HTR-8/SVneo (cell line): ENCODE results near the gene CALY.
"Not testable (repeated sequence)": the region's sequence is repeated elsewhere in the genome, so short reads cannot be mapped to it uniquely, and the experiment has no call there.

Experiments
- DNase-seq: peaks from one replicate; pipeline ENCODE4 v3.0.0; 2011; ENCODE audit warnings: low spot score, mixed read lengths; ENCODE audit not compliant: insufficient read length
- FAIRE-seq: peaks from 2 replicates; lab custom pipeline; 2011; peaks lifted over from hg19 to GRCh38; lab: Jason Lieb, UNC

The CALY gene, protein sequence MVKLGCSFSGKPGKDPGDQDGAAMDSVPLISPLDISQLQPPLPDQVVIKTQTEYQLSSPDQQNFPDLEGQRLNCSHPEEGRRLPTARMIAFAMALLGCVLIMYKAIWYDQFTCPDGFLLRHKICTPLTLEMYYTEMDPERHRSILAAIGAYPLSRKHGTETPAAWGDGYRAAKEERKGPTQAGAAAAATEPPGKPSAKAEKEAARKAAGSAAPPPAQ

DNA sequence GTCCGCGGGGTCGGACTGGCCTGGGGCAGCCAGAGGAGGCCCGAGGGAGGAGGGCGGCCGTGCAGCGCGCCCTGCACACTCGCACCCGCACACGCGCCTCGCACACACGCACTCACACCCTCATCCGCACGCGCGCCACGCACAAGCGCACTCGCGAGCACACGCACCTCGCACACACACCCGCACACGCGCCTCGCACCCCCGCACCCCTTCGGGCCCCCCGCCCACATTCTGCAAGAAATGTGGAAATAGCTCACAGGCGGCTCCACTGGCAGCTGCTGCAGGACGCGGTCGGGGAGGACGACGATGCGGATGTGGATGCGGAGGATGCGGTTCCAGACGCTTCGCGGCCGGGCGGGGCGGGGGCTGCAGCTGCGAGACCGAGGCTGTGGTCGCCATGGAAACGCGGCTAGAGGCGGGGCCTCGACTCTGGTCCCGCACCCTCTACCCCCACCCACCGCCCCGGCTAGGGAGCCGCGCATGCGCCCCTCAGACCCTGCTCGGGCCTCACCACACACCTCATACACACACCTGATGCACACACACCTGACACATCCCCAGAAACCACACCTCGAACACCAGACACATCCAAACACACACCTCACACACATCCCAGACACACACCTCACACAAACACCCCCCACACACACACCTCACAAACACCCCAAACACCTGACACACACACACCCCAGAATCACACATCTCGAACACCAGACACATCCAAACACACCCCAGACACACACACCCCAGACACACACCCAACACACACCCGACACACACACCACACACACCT is at the start of gene CALY:
Gene CALY (minus strand): TSS at position 320 of the 793 bp plus-strand sequence. CDS start 7,907 bp downstream, outside the sequence.
- no peak for DNase-seq
- no peak for FAIRE-seq

DNA sequence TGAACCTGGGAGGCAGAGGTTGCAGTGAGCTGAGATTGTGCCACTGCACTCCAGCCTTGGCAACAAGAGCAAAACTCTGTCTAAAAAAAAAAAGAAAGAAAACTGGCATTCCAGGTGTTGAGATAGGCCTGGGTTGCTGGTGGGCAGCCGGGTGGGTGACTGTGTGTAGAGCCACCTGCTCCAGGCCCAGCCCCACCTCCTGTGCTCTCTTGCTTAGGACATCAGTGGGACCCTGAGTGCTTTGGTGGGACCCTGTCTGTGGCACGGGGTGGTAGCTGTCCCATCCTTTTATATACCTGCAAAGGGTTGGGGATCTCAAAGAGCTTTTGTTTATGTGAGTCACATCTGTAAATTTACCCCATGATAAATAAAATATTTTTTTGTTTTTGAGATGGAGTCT is 48.5 kb upstream of the CALY start:
- DNase-seq (no peak), FAIRE-seq (no peak)

DNA sequence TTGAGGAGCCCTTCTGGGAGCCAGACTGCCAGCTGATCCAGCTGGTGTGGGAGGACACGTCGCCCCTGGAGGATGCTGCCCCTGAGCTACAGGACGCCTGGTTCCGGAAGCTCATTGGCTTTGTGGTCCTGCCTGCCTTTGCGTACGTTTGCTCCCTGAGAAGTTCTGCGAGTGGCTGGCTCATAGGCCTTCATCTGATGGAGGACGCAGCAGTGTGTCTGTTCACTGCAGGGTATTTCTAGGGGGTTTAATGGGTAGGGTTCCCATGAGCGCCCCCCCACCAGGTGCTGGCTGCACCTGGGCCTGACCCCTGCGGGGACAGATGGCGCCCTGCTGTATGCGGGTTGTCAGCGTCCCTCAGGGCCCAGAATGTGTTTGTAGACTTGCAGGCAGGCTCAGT is 47.4 kb upstream of the CALY start:
- FAIRE-seq, result no peak
- no peak for DNase-seq

DNA sequence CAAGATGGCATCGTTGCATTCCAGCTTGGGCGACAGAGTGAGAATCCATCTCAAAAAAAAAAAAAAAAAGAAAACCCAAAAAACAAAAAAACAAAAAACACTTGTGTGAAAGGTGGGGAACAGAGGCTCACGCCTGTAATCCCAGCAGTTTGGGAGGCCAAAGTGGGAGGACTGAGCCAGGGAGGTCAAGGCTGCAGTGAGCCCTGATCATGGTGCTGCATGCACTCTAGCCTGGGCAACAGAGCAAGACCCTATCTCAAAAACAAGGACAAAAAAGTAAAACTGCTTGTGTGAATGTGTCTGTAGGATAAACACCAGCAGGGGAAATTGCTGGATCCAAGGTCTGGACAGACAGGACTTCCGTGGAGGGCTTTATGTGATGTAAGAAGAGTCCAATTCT is 46.9 kb upstream of the CALY start:
- DNase-seq, result no peak
- no peak for FAIRE-seq

GRCh38 chr10:133381036-133381435 is 44.3 kb upstream of the CALY start:
- FAIRE-seq (no peak), DNase-seq (no peak)

DNA sequence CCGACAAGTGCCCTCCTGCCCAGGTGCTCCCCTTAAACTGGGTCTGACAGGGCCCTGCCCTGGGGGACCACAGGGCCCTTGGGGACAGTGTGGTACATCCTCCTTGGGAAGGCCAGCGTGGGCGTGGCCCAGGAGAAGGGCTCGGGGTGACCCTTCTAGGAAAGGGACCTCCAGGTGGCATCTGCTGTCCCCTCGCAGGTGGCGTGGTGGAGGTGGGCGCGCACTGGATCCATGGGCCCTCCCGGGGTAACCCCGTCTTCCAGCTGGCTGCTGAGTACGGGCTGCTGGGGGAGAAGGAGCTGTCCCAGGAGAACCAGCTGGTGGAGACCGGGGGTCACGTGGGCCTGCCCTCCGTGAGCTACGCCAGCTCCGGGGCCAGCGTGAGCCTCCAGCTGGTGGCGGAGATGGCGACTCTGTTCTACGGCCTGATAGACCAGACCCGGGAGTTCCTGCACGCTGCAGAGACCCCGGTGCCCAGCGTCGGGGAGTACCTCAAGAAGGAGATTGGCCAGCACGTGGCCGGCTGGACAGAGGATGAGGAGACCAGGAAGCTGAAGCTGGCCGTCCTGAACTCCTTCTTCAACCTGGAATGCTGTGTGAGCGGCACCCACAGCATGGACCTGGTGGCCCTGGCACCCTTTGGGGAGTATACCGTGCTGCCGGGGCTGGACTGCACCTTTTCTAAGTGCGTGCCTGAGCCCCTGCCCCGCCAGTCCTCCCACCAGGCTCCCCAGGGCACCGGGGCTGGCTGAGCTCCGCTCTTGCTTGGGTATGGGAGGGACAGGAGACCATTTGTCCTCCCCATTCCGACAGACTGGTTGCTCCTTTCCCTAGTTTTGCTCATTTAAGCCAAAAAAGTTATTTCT is 43.3 kb upstream of the CALY start:
- no peak for DNase-seq
- FAIRE-seq, result no peak

GRCh38 chr10:133379152-133379800 is 42.6 kb upstream of the CALY start, which contains the start of gene PAOX:
Gene PAOX (plus strand): TSS chr10:133379262. CDS start chr10:133379317, 55 bp downstream.
- DNase-seq, result peak; percentile 67
- FAIRE-seq, result no peak

DNA sequence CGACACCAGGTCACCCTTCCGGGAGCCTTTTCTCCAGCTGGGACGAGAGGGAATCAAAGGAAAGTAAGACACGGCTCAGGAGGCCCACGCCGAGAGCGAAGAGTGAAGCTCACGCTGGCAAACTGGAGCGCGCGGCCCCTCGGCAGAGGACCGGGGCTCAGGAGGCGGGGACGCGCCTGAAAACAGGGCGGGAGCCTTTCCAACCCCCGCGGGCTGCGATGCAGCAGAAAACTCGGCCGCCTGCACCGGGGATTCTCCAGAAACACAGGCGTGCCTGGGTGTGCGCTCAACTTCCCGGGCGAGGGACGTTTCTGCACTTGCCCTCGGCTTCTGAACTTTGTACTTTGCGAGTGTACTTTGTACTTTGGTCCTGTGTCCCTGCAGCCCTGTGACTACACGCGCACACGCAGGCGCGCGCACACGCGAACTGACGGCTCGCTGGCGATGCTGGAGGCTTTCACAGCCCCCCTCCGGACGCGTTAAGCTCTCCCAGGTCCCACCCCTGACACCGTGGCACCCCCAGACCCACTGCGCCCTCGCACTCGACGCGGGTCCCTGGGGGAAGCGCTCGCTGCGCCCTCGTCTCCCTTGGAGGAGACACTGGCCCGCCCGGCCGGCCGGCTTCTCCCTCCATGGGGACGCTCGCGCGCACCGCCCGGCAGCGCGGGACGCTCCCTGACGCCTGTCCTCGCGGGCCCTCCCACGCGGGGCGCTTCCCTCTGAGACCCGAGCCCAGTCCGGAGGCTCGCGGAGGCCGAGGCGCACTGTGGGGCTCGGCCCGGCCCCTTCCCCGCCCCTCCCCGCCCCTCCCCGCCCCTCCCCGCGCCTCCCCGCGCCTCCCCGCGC is 41.8 kb upstream of the CALY start:
- FAIRE-seq (no peak), DNase-seq (peak; percentile 31)

GRCh38 chr10:133377818-133378250 is 41.1 kb upstream of the CALY start:
- FAIRE-seq, result no peak

GRCh38 chr10:133377025-133377817 is 40.5 kb upstream of the CALY start:
- FAIRE-seq (no peak), DNase-seq (no peak)

More at GRCh38 chr10:133377818-133378250, 41.1 kb upstream of the CALY start:
- no peak for DNase-seq

GRCh38 chr10:133376183-133376582 is 39.5 kb upstream of the CALY start:
- not testable (repeated sequence) for DNase-seq, FAIRE-seq

GRCh38 chr10:133375357-133376115 is 38.8 kb upstream of the CALY start:
- no peak for DNase-seq
- no peak for FAIRE-seq

DNA sequence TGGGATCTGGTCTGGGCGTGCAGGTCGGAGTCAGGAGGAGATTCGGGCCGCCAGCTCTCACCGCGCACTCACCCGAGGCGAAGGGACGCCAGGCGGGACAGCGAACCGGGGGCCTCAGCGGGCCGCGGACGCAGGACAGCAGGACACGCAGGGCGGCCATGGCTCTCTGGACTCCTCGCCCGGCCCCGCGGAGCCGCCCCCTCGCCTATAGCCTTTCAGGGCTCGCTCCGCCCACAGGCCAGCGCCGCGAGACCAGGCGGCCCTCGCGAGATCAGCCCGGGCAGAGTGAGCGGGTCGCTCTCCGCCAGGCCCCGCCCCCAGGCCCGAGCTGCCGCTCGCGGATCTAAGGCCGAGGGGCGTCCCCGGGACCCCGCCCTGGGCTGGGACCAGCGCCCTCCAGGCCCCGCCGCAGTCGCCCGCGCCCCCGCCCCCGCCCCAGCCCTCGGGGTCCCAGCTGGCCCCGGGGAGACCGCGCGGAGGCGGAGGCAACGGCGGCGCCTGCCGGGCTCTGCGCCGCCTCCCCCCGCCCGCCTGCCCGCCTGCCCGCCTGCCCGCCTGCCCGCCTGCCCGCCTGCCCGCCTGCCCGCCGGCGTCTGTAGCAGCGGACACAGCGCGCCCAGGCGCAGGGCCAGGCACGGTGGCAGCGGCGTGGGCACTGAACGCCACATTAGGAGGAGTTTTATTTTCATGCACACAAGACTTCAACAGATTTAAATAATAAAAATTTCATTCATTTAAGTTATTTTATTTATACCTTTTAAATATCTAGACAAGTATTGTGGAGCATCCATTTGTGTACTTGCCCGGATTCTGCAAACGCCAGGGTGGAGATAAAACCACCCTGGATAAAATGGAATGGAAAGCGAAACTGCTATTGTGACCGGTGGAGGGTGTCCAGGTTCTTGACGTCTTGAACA is 36.7 kb upstream of the CALY start, which contains the start of gene ECHS1:
Gene ECHS1 (minus strand): TSS at position 181 of the 917 bp plus-strand sequence. CDS start 21 bp downstream, at position 160.
- DNase-seq (peak; percentile 90), FAIRE-seq (no peak)

- FAIRE-seq, result no peak
- DNase-seq, result no peak
These were observed 35.8 kb upstream of the CALY start for GRCh38 chr10:133372507-133372906.

- no peak for DNase-seq
- no peak for FAIRE-seq
These were observed 33.5 kb upstream of the CALY start for GRCh38 chr10:133370030-133370786.

- no peak for FAIRE-seq
- DNase-seq, result no peak
These were observed 31.5 kb upstream of the CALY start for GRCh38 chr10:133368153-133368552.
